OCI-LY3 (cell line): ENCODE results near the gene DNAH11.

Experiments used
- H2AFZ ChIP-seq: fragments of 200-600, 300-600 bp; shearing (Covaris generic); 2 replicates; pipeline ENCODE4 v1.6.0; 2014; ENCODE audit warnings: antibody characterized with exemption, low read depth, low read length
- H3K27ac ChIP-seq: fragments of 200-600, 300-600 bp; sonication (generic); 2 replicates; pipeline ENCODE4 v1.5.1; 2014; ENCODE audit warnings: mild to moderate bottlenecking, low read length, moderate library complexity, mixed read lengths
- H3K27me3 ChIP-seq: fragments of 200-600, 300-600 bp; sonication (generic); 2 replicates; pipeline ENCODE4 v1.6.1; 2014; ENCODE audit warnings: low read depth, low read length, mixed read lengths
- H3K36me3 ChIP-seq: fragments of 200-600, 300-600 bp; sonication (generic); replicated peaks from 2 replicates; pipeline ENCODE3; 2014; ENCODE audit warnings: low read depth, low read length, mixed read lengths
- H3K4me1 ChIP-seq: fragments of 300-600, 200-600 bp; sonication (generic); 2 replicates; pipeline ENCODE4 v1.6.1; 2014; ENCODE audit warnings: low read length, mixed read lengths
- H3K4me2 ChIP-seq: fragments of 200-600, 300-600 bp; sonication (generic); 2 replicates; pipeline ENCODE4 v1.6.1; 2014; ENCODE audit warnings: low read length, mixed read lengths
- H3K4me3 ChIP-seq: fragments of 300-600, 200-600 bp; sonication (generic); 2 replicates; pipeline ENCODE4 v1.5.1; 2014; ENCODE audit warnings: antibody characterized with exemption, mild to moderate bottlenecking, low read length, moderate library complexity
- H3K79me2 ChIP-seq: fragments of 300-600, 200-600 bp; shearing (Covaris generic); 2 replicates; pipeline ENCODE4 v1.6.1; 2014; ENCODE audit warnings: mild to moderate bottlenecking, low read length, mixed read lengths
- H3K9ac ChIP-seq: fragments of 300-600, 200-600 bp; shearing (Covaris generic); 2 replicates; pipeline ENCODE4 v1.6.0; 2014; ENCODE audit warnings: mild to moderate bottlenecking, low read length, moderate library complexity
- H3K9me3 ChIP-seq: fragments of 200-600, 300-600 bp; shearing (Covaris generic); 2 replicates; pipeline ENCODE4 v1.6.1; 2014; ENCODE audit warnings: low read length, mixed read lengths; ENCODE audit not compliant: insufficient read depth
- H4K20me1 ChIP-seq: fragments of 200-600, 300-600 bp; sonication (generic); 2 replicates; pipeline ENCODE4 v1.6.1; 2016; ENCODE audit warnings: low read length, mixed read lengths; ENCODE audit not compliant: insufficient read depth
- EZH2phosphoT487 ChIP-seq: fragments of 200-600 bp; shearing (Covaris generic); IDR thresholded peaks from 2 replicates; pipeline ENCODE4 v1.6.1; 2018; ENCODE audit warnings: antibody characterized with exemption, mixed run types, low read depth
- TF ChIP-seq, protein P1 (sequence below): fragments of 200-600, 300-600 bp; sonication (generic); IDR thresholded peaks from 2 replicates; pipeline ENCODE4 v1.5.1; 2014; ENCODE audit warnings: antibody characterized with exemption, low read length, low read depth

Gene DNAH11

DNA sequence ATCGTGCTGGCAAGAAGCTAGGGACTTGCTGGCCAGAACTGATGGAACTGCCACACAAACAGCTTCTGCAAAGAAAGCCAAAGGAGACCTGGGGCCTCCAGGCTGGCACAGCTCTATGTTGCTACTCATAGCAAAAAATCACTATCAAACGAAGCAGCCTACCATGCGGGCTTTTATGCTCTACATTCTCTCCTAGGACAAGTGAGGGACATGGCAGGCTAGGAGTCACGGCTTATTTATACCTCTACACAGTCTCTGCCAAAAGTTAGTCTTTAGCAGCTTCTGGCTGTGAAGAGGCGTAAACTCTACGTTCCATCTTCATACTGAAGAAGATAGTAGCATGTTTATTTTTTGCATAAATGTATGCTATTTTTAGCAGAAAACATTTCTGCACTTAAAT lies 367.4 kb downstream of the DNAH11 start:
- H3K36me3 ChIP-seq, result peaks cover 48% of the 10 kb centered on the region
- peaks cover 18% of the 10 kb centered on the region; the same call in 1 of the 2 replicates for H3K79me2 ChIP-seq
- no peaks in the 10 kb centered on the region for H3K27me3 ChIP-seq

DNA sequence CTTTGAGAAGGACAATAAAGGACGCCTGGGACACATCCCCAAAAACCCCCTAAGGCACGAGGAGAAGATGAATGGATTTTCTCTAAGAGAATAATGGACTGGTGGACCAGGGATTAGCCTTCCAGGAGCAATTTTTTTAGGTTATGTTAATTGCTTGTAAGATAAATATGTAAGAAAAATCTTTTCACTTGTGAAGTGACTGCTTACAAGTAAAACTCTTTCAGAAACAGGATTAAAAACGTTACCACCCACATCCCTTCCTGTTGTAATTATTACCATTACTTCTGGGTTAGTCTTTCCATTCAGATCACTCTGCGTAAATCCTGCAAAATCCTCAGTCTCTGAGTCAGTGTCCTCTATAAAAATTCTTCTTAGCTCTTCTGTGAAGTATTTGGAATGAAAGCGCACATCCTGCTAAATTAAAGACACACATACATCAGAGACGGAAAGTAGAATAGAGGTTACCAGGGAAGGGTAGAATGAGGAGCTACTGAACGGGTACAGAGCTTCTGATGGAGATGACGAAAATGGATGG lies 368.6 kb downstream of the DNAH11 start:
- Histone ChIP-seq H2AFZ (no peak overlapping the region), H3K4me2 (no peak overlapping the region), H3K27me3 (no peaks in the 10 kb centered on the region), H3K9me3 (no peaks in the 10 kb centered on the region), H3K27ac (no peak overlapping the region), H4K20me1 (peaks cover 26% of the 10 kb centered on the region), H3K9ac (no peak overlapping the region), H3K36me3 (peaks cover 46% of the 10 kb centered on the region), H3K79me2 (peaks cover 18% of the 10 kb centered on the region; the same call in 1 of the 2 replicates), H3K4me1 (peaks cover 25% of the 10 kb centered on the region), H3K4me3 (no peak overlapping the region)
- TF ChIP-seq, protein P1, sequence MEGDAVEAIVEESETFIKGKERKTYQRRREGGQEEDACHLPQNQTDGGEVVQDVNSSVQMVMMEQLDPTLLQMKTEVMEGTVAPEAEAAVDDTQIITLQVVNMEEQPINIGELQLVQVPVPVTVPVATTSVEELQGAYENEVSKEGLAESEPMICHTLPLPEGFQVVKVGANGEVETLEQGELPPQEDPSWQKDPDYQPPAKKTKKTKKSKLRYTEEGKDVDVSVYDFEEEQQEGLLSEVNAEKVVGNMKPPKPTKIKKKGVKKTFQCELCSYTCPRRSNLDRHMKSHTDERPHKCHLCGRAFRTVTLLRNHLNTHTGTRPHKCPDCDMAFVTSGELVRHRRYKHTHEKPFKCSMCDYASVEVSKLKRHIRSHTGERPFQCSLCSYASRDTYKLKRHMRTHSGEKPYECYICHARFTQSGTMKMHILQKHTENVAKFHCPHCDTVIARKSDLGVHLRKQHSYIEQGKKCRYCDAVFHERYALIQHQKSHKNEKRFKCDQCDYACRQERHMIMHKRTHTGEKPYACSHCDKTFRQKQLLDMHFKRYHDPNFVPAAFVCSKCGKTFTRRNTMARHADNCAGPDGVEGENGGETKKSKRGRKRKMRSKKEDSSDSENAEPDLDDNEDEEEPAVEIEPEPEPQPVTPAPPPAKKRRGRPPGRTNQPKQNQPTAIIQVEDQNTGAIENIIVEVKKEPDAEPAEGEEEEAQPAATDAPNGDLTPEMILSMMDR, result no peak
- TF ChIP-seq EZH2phosphoT487, result no peak

More for the DNA sequence above, 367.4 kb downstream of the DNAH11 start:
- Histone ChIP-seq H3K9ac (no peak overlapping the region), H3K4me2 (no peak overlapping the region), H3K9me3 (no peaks in the 10 kb centered on the region), H3K4me1 (peaks cover 24% of the 10 kb centered on the region), H4K20me1 (peaks cover 23% of the 10 kb centered on the region), H3K4me3 (no peak overlapping the region), H2AFZ (no peak overlapping the region), H3K27ac (no peak overlapping the region)
- no peak for TF ChIP-seq EZH2phosphoT487
- TF ChIP-seq, protein P1, result no peak

DNA sequence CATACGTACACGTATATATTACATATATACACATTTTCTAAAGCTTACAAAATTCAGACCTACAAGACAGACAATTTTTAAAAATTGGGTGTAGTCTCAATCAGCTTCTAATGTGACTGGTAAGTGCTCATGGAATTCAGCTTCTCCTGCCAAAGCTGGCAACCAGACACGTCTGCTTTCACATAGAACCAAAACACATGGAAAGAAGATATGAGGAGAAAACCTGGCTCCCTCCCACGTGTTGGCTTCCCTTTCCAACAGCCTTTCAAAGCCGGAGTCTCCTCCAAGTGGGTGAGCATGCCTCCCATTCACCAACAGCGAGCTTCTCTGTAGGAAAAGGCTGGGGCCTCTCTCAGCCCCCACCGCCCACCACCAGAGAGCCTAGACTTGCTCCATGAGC lies 369.5 kb downstream of the DNAH11 start:
- Histone ChIP-seq H3K27me3 (no peaks in the 10 kb centered on the region), H3K4me3 (no peak overlapping the region), H3K9ac (no peak overlapping the region), H3K9me3 (no peaks in the 10 kb centered on the region), H3K4me2 (no peak overlapping the region), H4K20me1 (peaks cover 32% of the 10 kb centered on the region), H3K27ac (no peak overlapping the region; the same call in 1 of the 2 replicates), H3K4me1 (peaks cover 25% of the 10 kb centered on the region), H2AFZ (no peak overlapping the region), H3K79me2 (peaks cover 20% of the 10 kb centered on the region), H3K36me3 (peaks cover 38% of the 10 kb centered on the region)
- no peak for TF ChIP-seq EZH2phosphoT487
- TF ChIP-seq, protein P1, result no peak

DNA sequence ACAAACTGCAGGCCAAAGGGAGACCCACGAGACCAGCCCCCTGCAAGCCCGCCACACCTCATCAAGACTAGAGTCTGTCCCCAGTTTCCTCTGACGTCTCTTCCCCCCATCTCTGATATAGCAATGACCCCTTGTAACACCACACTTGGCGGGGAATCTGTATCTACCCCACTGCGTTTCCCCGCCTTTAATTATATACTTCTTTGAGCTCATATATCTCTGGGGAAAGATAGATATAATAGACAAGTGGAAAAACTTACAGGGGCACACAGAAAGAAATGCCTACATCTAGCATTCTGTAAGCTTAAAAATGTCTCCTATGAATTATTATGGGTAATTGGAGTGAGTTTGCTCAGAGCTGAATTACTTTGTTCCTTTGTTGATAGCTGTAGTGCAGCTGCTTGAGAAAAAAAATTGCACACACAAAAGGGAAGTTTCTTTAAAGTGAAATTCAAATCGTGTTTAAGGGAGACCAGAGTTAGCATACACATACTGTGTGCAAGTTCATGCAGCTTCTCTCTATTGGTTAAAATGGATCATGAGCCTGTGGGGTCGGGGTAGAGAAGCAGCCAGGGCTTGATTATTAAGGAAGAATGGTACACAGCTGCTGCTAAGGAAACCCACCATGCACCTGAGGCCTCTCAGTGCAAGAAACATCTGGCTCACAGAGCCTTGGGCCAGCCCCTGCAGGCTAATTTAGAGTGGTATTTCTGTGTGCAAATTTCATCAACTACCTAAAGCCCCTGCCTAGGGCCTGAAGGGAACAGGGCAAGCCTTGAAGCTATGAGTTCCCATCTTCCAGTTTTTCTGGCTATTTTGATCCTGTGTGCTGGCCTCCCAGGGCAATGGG lies 370.3 kb downstream of the DNAH11 start:
- H3K4me1 ChIP-seq, result peaks cover 25% of the 10 kb centered on the region
- peaks cover 34% of the 10 kb centered on the region for H3K36me3 ChIP-seq
- H3K4me3 ChIP-seq, result no peak overlapping the region
- H3K79me2 ChIP-seq, result peaks cover 27% of the 10 kb centered on the region
- no peaks in the 10 kb centered on the region for H3K27me3 ChIP-seq
- H2AFZ ChIP-seq, result no peak overlapping the region
- peak overlapping the region; percentile 37 for H3K4me2 ChIP-seq
- H3K27ac ChIP-seq, result peak overlapping the region; percentile 70
- TF ChIP-seq EZH2phosphoT487, result no peak
- TF ChIP-seq, protein P1, result no peak
- H3K9me3 ChIP-seq, result no peaks in the 10 kb centered on the region
- H3K9ac ChIP-seq, result 0 out of 2 replicates have a peak overlapping the region, but pooled peaks have one; percentile 27
- peaks cover 38% of the 10 kb centered on the region for H4K20me1 ChIP-seq
